Measurements from ENCODE around the gene CDC42EP2. TPM values are rescaled to one million over a fixed set of nuclear protein-coding genes. Genes with fewer than 3 reads are reported as not detected.

The CDC42EP2 gene
- total RNA-seq, 1 donor from 2014 or later = 37.4 TPM

GRCh38 chr11:65300621-65301275, 13.9 kb upstream of the CDC42EP2 start:
- no peak overlapping the region for H3K4me3 ChIP-seq (ENCODE audit: low read depth, low read length)
- no peak for DNase-seq (ENCODE audit: low read depth)
- no peaks in the 10 kb centered on the region for H3K36me3 ChIP-seq (ENCODE audit: control insufficient read depth, insufficient read depth, low read length)
- H3K27me3 ChIP-seq (ENCODE audit: control insufficient read depth, insufficient read depth, low read length) = no peaks in the 10 kb centered on the region
- TF ChIP-seq, protein P1, sequence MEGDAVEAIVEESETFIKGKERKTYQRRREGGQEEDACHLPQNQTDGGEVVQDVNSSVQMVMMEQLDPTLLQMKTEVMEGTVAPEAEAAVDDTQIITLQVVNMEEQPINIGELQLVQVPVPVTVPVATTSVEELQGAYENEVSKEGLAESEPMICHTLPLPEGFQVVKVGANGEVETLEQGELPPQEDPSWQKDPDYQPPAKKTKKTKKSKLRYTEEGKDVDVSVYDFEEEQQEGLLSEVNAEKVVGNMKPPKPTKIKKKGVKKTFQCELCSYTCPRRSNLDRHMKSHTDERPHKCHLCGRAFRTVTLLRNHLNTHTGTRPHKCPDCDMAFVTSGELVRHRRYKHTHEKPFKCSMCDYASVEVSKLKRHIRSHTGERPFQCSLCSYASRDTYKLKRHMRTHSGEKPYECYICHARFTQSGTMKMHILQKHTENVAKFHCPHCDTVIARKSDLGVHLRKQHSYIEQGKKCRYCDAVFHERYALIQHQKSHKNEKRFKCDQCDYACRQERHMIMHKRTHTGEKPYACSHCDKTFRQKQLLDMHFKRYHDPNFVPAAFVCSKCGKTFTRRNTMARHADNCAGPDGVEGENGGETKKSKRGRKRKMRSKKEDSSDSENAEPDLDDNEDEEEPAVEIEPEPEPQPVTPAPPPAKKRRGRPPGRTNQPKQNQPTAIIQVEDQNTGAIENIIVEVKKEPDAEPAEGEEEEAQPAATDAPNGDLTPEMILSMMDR (IDR thresholded peaks at IDR 0.05; ENCODE audit: insufficient read depth, low read length, poor library complexity, severe bottlenecking) = no peak

DNA sequence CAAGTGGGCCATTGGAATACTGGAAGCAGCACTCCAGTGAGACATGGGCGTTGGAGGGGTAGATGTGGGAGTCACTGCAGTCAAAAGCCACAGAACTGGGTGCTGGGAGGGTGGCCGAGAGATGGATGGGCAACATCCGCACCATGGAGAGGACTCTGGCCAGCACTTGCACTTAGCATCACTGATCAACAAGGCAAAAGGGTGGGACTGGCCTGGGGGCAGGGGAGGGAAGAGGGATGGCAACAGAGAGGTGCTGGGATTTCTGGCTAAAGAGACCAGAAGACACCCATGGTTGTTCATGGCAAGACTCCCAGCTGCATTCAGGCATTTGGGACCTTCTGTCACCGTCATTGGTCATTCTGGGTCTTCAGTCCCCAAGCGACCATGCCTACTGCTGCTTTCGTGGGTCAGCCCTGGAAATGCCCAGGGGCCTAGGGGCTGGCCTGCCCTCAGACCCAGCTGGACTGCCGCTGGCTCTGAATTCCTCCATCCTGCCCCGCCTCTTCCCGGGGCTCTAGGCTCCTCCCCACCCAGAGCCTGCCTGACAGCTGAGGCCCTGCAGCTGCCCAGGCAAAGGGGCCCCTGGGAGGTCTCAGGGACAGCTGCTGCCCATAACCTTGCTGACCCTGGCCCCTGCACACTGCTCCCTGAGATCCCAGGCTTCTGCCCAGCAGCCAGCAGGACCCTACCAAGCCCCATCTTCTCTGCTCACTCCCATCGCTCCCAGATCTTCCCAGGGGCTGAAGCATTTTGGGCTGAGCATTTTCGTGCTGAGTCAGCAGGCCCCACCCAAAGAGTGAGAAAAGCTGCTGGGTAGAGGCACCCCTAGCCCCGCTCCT, 13.0 kb upstream of the CDC42EP2 start:
- Histone ChIP-seq H3K4me3 (ENCODE audit: low read depth, low read length) (no peak overlapping the region), H3K27me3 (ENCODE audit: control insufficient read depth, insufficient read depth, low read length) (no peaks in the 10 kb centered on the region), H3K36me3 (ENCODE audit: control insufficient read depth, insufficient read depth, low read length) (no peaks in the 10 kb centered on the region)
- TF ChIP-seq, protein P1 (IDR thresholded peaks at IDR 0.05; ENCODE audit: insufficient read depth, low read length, poor library complexity, severe bottlenecking) = no peak
- no peak for DNase-seq (ENCODE audit: low read depth)

DNA sequence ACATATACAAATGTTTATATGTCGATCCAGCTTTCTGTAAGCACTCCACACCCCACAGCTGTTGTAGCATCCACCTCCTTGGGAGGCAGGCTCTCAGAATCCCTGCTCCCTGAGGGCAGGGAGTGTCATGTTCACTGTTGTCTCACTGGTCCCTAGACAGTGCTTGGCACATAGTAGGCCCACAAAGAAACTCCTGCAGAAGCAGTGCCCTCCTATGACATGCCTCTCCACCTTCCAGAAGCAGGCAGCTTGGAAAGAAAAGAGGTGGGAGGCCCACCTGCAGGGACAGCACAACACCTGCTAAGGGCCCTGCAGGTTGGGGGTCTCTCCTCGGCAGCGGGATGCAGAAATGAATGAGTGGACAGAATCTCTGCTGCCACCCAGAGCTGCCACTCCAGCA, 11.1 kb upstream of the CDC42EP2 start:
- Histone ChIP-seq H3K36me3 (ENCODE audit: control insufficient read depth, insufficient read depth, low read length) (no peaks in the 10 kb centered on the region), H3K27me3 (ENCODE audit: control insufficient read depth, insufficient read depth, low read length) (no peaks in the 10 kb centered on the region), H3K4me3 (ENCODE audit: low read depth, low read length) (no peak overlapping the region)
- no peak for DNase-seq (ENCODE audit: low read depth)
- TF ChIP-seq, protein P1 (IDR thresholded peaks at IDR 0.05; ENCODE audit: insufficient read depth, low read length, poor library complexity, severe bottlenecking) = no peak

DNA sequence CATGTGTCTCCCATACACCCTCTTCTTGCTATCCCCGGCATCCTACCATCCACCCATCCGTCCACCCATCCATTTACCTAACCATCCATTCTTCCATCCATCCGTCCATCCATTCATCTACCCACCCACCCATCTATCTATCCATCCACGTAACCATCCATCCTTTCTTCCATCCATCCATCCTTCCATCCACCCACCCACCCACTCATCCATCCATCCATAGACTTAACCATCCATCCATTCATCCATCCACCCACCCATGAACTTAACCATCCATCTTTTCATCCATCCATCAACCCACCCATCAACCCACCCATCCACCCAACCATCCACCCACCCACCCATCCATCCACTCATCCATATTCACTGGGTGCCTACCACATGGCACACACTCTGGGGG, 10.6 kb upstream of the CDC42EP2 start:
- TF ChIP-seq, protein P1 (IDR thresholded peaks at IDR 0.05; ENCODE audit: insufficient read depth, low read length, poor library complexity, severe bottlenecking) = no peak
- H3K4me3 ChIP-seq (ENCODE audit: low read depth, low read length) = no peak overlapping the region

DNA sequence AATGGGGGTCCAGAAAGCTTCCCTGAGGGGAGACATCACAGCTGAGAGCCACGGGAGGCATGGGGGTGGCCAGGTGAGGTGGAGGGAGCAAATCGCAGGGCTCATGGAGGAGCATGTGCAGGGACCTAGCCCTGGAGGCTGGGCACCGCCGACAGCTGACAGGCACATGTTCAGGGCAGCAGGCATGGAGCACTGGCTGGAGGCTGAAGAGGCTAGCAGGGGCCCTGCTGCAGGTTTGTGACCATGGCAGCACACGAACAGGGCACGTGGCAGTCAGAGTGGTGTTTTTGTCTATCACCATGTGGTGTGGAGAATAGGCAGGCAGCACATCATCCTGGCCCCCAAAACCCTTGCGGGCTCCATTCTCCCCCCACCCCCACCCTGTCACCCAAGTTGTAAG, 10.1 kb upstream of the CDC42EP2 start:
- Histone ChIP-seq H3K4me3 (ENCODE audit: low read depth, low read length) (no peak overlapping the region), H3K36me3 (ENCODE audit: control insufficient read depth, insufficient read depth, low read length) (no peaks in the 10 kb centered on the region), H3K27me3 (ENCODE audit: control insufficient read depth, insufficient read depth, low read length) (no peaks in the 10 kb centered on the region)
- DNase-seq (ENCODE audit: low read depth) = no peak
- TF ChIP-seq, protein P1 (IDR thresholded peaks at IDR 0.05; ENCODE audit: insufficient read depth, low read length, poor library complexity, severe bottlenecking) = no peak

More for the DNA sequence above, 10.6 kb upstream of the CDC42EP2 start:
- Histone ChIP-seq H3K36me3 (ENCODE audit: control insufficient read depth, insufficient read depth, low read length) (no peaks in the 10 kb centered on the region), H3K27me3 (ENCODE audit: control insufficient read depth, insufficient read depth, low read length) (no peaks in the 10 kb centered on the region)
- DNase-seq (ENCODE audit: low read depth) = no peak
